PC-3 (cell line): Measurements from ENCODE around the gene CSN1S1. TPM values are rescaled to one million over a fixed set of nuclear protein-coding genes. Genes with fewer than 3 reads are reported as not detected.

Experiments used
- ATAC-seq: fragments of 200-7000 bp; cut with Tn5 transposase; 2 replicates; pipeline ENCODE4 v1.9.1; 2020; ENCODE audit warnings: mild to moderate bottlenecking, moderate library complexity
- BruUV-seq: library from RNA; stranded (reverse); fragments of 400-500 nt; replicated peaks from 2 replicates; lab custom pipeline; 2021; lab: Mats Ljungman, UMichigan
- CTCF ChIA-PET: fragments of 300-600 bp; sonication (Branson Sonifier 250); formaldehyde crosslinking; loops from one replicate; lab custom pipeline; 2022; ENCODE audit warnings: antibody characterized with exemption; lab: Charles Lee
- POLR2A ChIA-PET: fragments of 300-600 bp; sonication (Branson Sonifier 250); formaldehyde crosslinking; loops from one replicate; lab custom pipeline; 2022; ENCODE audit warnings: antibody characterized with exemption; ENCODE audit not compliant: unreplicated experiment; lab: Charles Lee
- DNase-seq: peaks from one replicate; pipeline ENCODE4 v3.0.0-alpha.2; 2015
- H2AFZ ChIP-seq: fragments of 300-600 bp; sonication (generic); 2 replicates; pipeline ENCODE4 v1.6.0; 2016; ENCODE audit warnings: antibody characterized with exemption, low read length
- H3F3A ChIP-seq: fragments of 300-600 bp; sonication (generic); one replicate; pipeline ENCODE4 v1.6.0; 2017; ENCODE audit warnings: antibody characterized with exemption, low read length, control low read depth, mild to moderate bottlenecking; ENCODE audit not compliant: unreplicated experiment
- H3K27ac ChIP-seq: fragments of 300-600 bp; sonication (generic); 2 replicates; pipeline ENCODE4 v1.5.1; 2016; ENCODE audit warnings: mild to moderate bottlenecking, low read length
- H3K27me3 ChIP-seq: fragments of 300-600 bp; sonication (generic); 2 replicates; pipeline ENCODE4 v1.6.1; 2016; ENCODE audit warnings: low read length, mixed read lengths
- H3K36me3 ChIP-seq: fragments of 300-600 bp; sonication (generic); 2 replicates; pipeline ENCODE4 v1.6.1; 2016; ENCODE audit warnings: low read depth, mixed run types, low read length, mixed read lengths
- H3K4me1 ChIP-seq: fragments of 300-600 bp; sonication (generic); 2 replicates; pipeline ENCODE4 v1.5.1; 2016; ENCODE audit warnings: low read length; ENCODE audit not compliant: insufficient read depth
- H3K4me2 ChIP-seq: fragments of 300-600 bp; sonication (generic); 2 replicates; pipeline ENCODE4 v1.6.0; 2016; ENCODE audit warnings: low read length
- H3K4me3 ChIP-seq: fragments of 300-600 bp; sonication (generic); 2 replicates; pipeline ENCODE4 v1.5.1; 2016; ENCODE audit warnings: mild to moderate bottlenecking, low read length, mixed read lengths
- H3K79me2 ChIP-seq: fragments of 300-600 bp; sonication (generic); 2 replicates; pipeline ENCODE4 v1.6.1; 2017; ENCODE audit warnings: low read length, mixed read lengths
- H3K9ac ChIP-seq: fragments of 300-600 bp; sonication (generic); 2 replicates; pipeline ENCODE4 v1.6.0; 2016; ENCODE audit warnings: mild to moderate bottlenecking, low read length
- H3K9me2 ChIP-seq: fragments of 300-600 bp; sonication (generic); replicated peaks from 2 replicates; pipeline ENCODE4 v1.6.1; 2016; ENCODE audit warnings: mixed run types, low read length, mixed read lengths
- H3K9me3 ChIP-seq: fragments of 300-600 bp; sonication (generic); 2 replicates; pipeline ENCODE4 v1.6.1; 2016; ENCODE audit warnings: low read length, mixed read lengths
- H4K20me1 ChIP-seq: fragments of 300-600 bp; sonication (generic); 2 replicates; pipeline ENCODE4 v1.6.1; 2016; ENCODE audit warnings: low read length, mixed read lengths
- EZH2 ChIP-seq: fragments of 300-600 bp; sonication (generic); IDR thresholded peaks from one replicate; pipeline ENCODE4 v1.6.1; 2017; ENCODE audit warnings: antibody characterized with exemption, mild to moderate bottlenecking, low read length; ENCODE audit not compliant: unreplicated experiment
- EZH2phosphoT487 ChIP-seq: fragments of 300-600 bp; sonication (generic); IDR thresholded peaks from 2 replicates; pipeline ENCODE4 v1.6.1; 2018; ENCODE audit warnings: mild to moderate bottlenecking, antibody characterized with exemption, low read length, borderline replicate concordance
- intact Hi-C: fragments of 100-400 bp; cut with micrococcal nuclease; formaldehyde crosslinking; loops from 2 replicates; pipeline ENCODE4 v1.9.0; 2023
- total RNA-seq: library from RNA; depleted of rRNA; stranded (reverse); fragments of >200 nt; gene quantifications from 2 replicates; pipeline ENCODE4 v1.2.3, GENCODE V29; 2014
- TF ChIP-seq, protein P1 (sequence below): fragments of 300-600 bp; sonication (generic); conservative IDR thresholded peaks from 2 replicates; pipeline ENCODE4 v1.5.1; 2017; ENCODE audit warnings: antibody characterized with exemption, low read depth, mild to moderate bottlenecking, low read length

Gene CSN1S1
- total RNA-seq, 1 experiment from 2014 or later = not detected

- no peaks in the 10 kb centered on the region for H3K9me3 ChIP-seq
- H3K4me1 ChIP-seq = no peaks in the 10 kb centered on the region
- H3K36me3 ChIP-seq = no peaks in the 10 kb centered on the region
- no peak overlapping the region for H3K9ac ChIP-seq
- H2AFZ ChIP-seq = no peak overlapping the region
- intact Hi-C loops = no loop called here
- H3K79me2 ChIP-seq = no peaks in the 10 kb centered on the region
- BruUV-seq = no TSS peak
- no peaks in the 10 kb centered on the region for H4K20me1 ChIP-seq
- ATAC-seq = no peak
- no peaks in the 10 kb centered on the region for H3F3A ChIP-seq
- H3K4me3 ChIP-seq = no peak overlapping the region
- TF ChIP-seq EZH2phosphoT487 = no peak
- no peak for TF ChIP-seq EZH2
- TF ChIP-seq, protein P1, sequence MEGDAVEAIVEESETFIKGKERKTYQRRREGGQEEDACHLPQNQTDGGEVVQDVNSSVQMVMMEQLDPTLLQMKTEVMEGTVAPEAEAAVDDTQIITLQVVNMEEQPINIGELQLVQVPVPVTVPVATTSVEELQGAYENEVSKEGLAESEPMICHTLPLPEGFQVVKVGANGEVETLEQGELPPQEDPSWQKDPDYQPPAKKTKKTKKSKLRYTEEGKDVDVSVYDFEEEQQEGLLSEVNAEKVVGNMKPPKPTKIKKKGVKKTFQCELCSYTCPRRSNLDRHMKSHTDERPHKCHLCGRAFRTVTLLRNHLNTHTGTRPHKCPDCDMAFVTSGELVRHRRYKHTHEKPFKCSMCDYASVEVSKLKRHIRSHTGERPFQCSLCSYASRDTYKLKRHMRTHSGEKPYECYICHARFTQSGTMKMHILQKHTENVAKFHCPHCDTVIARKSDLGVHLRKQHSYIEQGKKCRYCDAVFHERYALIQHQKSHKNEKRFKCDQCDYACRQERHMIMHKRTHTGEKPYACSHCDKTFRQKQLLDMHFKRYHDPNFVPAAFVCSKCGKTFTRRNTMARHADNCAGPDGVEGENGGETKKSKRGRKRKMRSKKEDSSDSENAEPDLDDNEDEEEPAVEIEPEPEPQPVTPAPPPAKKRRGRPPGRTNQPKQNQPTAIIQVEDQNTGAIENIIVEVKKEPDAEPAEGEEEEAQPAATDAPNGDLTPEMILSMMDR = no peak
- H3K27ac ChIP-seq = no peak overlapping the region
- H3K9me2 ChIP-seq = no peaks in the 10 kb centered on the region
- ChIA-PET POLR2A (no interaction called here), CTCF (interaction anchor here (0.6 to 0.8 kb wide), 2 partner anchors 123 to 192 kb away, joined by 3 to 4 read pairs; no protein-coding TSS in a partner anchor)
- DNase-seq = no peak
- no peaks in the 10 kb centered on the region for H3K27me3 ChIP-seq
- H3K4me2 ChIP-seq = no peak overlapping the region
Measured at GRCh38 chr4:69882150-69882549, 48.7 kb upstream of the CSN1S1 start.

DNA sequence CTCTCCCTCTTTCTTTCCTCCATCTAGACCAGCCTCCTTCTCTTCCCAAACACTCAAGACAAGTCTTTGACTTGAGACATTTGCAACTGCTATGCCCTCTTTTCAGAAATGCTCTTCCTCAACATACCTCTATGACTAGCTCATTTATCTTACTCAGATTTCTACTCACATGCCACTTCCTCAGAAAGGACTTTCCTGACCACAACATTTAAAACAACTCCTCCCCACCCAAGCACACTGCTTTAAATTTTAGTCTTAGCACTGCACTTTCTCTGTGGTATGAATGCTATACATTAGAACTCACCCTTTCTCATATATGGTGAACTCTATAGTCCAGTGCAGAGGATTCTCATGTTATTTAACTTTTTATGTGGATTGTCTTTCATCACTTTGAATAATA, 42.5 kb upstream of the CSN1S1 start:
- no peaks in the 10 kb centered on the region for H3K36me3 ChIP-seq
- H3K4me2 ChIP-seq = no peak overlapping the region
- TF ChIP-seq EZH2phosphoT487 (no peak), EZH2 (no peak)
- TF ChIP-seq, protein P1 = no peak
- H3K9me2 ChIP-seq = no peaks in the 10 kb centered on the region
- H2AFZ ChIP-seq = no peak overlapping the region
- H3K27me3 ChIP-seq = no peaks in the 10 kb centered on the region
- intact Hi-C loops = no loop called here
- H3K9me3 ChIP-seq = no peaks in the 10 kb centered on the region
- no peaks in the 10 kb centered on the region for H3K4me1 ChIP-seq
- H4K20me1 ChIP-seq = no peaks in the 10 kb centered on the region
- H3K9ac ChIP-seq = no peak overlapping the region
- CTCF ChIA-PET = no interaction called here
- no peak for ATAC-seq
- POLR2A ChIA-PET = no interaction called here
- no peak for DNase-seq
- no peak overlapping the region for H3K4me3 ChIP-seq
- H3K79me2 ChIP-seq = no peaks in the 10 kb centered on the region
- H3F3A ChIP-seq = no peaks in the 10 kb centered on the region
- no peak overlapping the region for H3K27ac ChIP-seq
- no TSS peak for BruUV-seq

DNA sequence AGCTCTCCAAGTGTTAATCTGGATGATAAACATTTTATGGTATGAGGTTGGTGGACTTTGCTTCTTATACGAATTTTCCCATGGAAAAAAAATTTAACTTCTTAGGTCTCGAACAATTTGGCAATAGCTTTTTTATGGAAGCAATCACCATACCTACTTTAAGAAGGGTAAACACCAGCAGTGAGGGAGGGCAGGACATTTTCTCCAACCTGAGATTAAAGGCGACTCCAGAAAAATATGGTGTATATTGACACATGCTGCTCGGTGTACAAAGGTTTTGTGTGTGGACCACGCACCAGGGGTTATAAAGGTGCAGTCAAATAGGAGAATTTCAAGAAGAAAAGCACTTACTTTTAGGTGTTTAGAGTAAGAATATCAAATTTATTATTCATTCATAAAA, 36.7 kb upstream of the CSN1S1 start:
- POLR2A ChIA-PET = no interaction called here
- Histone ChIP-seq H2AFZ (no peak overlapping the region), H3K4me1 (no peaks in the 10 kb centered on the region), H3K27ac (no peak overlapping the region), H3K36me3 (no peaks in the 10 kb centered on the region), H3K27me3 (peaks cover 16% of the 10 kb centered on the region; the same call in 1 of the 2 replicates), H3K4me2 (no peak overlapping the region), H3K79me2 (no peaks in the 10 kb centered on the region), H3K4me3 (no peak overlapping the region), H3K9ac (no peak overlapping the region), H3K9me2 (no peaks in the 10 kb centered on the region), H3F3A (no peaks in the 10 kb centered on the region), H4K20me1 (no peaks in the 10 kb centered on the region), H3K9me3 (no peaks in the 10 kb centered on the region)
- no peak for DNase-seq
- no peak for ATAC-seq
- CTCF ChIA-PET = no interaction called here
- intact Hi-C loops = loop anchor here (10.0 kb wide), 1 partner anchor 371 kb away; no protein-coding TSS in a partner anchor
- BruUV-seq = no TSS peak
- TF ChIP-seq EZH2 = no peak
- no peak for TF ChIP-seq EZH2phosphoT487
- TF ChIP-seq, protein P1 = no peak
